ENCODE results near the gene NR3C2.
"Not testable (repeated sequence)": the region's sequence is repeated elsewhere in the genome, so short reads cannot be mapped to it uniquely, and the experiment has no call there.

The NR3C2 gene

GRCh38 chr4:148216866-148217814, 225.1 kb downstream of the NR3C2 start:
- no peak for DNase-seq (ENCODE audit: low spot score)

DNA sequence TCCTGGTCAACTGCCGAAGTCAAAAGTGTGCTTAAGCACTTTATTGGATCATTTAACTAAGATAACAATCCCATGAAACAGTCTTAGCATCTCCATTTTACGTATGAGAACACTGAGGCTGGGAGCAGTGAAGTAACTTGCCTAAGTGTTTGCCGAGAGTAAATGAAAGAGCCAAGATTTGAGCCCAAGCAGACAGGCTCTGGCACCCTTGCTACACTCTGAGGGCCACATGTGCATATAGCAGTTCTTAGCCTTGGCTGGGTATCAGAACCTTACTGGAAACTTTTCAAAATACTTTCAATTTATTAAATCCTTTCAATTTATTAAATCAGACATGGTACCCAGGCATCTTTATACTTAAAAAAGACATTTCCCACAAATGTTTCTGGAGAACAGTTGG, 225.9 kb downstream of the NR3C2 start:
- no peak for DNase-seq (ENCODE audit: low spot score)

DNA sequence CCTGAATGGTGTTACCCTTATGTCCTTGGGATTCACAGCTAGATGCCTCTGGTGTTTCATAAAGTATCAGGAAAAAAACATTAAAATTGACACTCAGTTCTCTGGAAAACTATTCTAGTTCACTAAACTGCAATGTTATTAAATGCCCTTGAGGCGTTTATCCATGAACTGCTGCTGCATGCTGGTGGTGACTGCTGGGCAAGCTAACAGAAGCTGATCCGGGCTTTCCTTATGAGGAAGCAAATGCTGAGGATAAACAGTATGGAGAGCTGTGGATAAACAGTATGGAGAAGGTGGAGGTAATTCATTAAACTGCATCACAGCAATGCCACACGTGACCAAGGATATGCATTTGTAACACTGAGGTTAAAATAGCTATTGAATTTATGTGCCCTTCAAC, 227.0 kb downstream of the NR3C2 start:
- no peak for DNase-seq (ENCODE audit: low spot score)

GRCh38 chr4:148214529-148215166, 227.6 kb downstream of the NR3C2 start:
- no peak for DNase-seq (ENCODE audit: low spot score)

DNA sequence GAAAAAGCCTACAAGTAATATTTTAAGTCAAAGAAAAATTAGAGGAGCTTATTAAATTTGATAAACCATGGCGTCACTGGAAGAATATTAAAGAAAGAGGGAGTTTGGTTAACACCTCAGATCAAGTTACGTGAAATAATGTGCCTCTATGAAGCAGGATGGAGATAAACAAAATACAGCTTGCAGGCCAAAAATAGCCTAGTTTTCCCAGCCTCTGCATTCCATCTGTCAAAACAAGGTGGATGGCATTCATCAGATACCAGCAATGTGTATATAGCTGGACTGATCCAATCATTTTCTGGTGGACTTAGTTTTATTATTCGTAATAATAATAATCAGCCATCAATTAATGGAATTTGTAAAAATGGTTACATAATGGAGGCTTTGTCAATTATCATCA, 230.7 kb downstream of the NR3C2 start:
- DNase-seq (ENCODE audit: low spot score) = no peak

GRCh38 chr4:148210661-148211060, 231.6 kb downstream of the NR3C2 start:
- no peak for DNase-seq (ENCODE audit: low spot score)

DNA sequence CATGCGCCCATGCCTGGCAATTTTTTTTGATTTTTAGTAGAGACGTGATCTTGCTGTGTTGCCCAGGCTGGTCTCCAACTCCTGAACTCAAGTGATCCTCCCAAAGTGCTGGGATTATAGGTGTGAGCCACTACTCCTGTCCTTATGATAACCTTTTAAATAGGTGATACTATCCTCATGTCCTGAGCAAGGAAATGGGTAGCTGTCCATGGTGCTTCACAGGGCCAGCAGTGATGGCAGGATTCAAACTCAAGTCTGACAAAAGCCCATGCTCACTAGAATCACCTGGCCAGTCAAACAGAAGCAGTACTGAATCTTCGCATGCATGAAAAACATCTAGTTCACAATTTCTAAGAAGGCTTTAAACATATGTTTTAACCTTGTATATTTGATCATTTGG, 235.1 kb downstream of the NR3C2 start:
- no peak for DNase-seq (ENCODE audit: low spot score)

DNA sequence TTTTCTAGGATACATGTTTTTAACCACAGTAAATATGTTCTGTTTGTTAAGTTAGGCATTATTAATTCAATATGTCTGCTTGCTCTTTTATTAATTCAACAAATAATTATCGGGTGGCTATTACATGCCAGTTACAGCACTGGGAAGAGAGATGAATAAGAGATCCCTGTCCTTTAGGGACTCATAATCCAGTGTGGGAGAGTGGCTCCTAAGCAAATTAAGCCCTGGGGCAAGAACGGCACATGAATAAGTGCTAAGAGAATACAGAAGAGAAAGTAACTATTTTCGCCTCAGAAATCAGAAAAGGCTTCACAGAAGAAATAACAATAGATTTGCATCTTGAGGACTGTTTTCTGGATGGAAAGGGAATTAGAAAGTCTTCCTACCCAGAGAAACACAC, 236.7 kb downstream of the NR3C2 start:
- DNase-seq (ENCODE audit: low spot score) = no peak

DNA sequence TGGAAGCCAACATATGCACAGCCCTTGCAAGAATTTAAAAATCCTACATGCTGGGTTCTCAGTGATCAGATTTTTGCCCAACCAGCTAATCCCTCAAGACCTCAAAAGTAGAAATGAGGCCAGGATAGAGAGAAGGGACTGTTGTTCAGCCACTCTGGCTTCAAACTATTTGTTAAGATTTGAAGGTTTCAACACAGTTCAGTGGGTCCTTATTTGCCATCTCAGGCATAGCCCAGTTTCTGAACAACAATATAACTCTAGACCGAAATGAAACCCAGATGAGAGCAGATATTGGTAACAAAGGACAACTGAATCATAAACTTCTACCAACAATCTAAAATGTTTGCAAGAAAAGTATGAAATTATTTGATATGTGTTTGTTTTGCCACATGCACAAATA, 237.3 kb downstream of the NR3C2 start:
- no peak for DNase-seq (ENCODE audit: low spot score)

DNA sequence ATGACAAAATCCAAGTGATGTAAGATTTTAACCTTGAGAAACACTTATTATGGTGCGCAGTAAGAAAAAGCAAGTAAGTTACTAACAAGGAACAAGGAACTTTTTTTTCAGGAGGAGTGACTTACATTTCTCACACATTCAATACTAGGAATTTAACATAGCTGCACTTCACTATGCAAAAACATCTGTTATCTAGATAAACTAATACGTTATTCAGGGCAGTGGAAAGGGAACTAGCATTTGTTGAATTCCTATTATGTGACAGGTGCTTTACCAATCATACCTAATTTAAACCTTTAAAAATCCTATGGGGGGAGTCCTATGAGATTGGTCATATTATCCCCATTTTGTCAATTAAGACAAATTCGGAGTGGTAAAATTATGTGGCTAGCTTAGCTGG, 238.0 kb downstream of the NR3C2 start:
- DNase-seq (ENCODE audit: low spot score) = no peak

DNA sequence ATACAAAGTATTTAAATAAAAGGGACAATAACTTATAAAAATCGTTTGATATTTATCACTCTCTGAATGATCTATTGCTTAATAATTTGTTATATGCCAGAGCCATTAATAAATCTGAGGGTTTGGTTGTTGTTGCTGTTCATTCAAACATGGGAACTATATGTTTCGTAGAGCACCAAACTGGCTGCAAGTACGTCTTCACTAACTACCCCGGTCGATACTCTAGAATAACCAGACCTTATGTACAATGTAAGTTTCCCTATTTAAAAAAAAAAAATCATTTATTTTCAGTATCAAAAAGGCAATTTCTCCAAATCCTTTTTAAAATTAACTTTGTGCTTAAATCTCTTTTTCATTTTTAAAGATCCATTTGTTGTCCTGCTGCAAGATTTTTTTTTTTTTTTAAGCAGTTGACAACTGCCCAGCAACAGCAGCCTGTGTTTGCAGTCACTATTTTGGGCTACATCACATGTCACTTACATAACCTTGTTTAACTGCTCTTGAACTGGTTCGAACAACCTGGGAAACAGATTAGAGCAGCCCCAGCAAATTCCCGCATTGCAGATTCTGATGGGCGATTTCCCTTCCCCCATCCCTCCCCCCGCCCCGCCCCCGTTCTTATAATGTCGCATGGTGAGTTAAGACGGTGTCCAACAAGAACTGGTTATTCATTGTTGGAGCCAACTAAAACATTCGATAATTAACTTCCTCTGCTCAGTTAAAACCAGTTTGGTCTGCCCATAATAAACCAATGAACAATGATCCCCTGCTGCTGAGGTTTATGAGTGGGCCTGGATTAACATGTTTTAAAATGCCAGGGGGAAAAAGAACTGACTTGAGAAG, 238.9 kb downstream of the NR3C2 start:
- no peak for DNase-seq (ENCODE audit: low spot score)

- no peak for DNase-seq (ENCODE audit: low spot score)
These were observed 241.3 kb downstream of the NR3C2 start for GRCh38 chr4:148200960-148201359.

DNA sequence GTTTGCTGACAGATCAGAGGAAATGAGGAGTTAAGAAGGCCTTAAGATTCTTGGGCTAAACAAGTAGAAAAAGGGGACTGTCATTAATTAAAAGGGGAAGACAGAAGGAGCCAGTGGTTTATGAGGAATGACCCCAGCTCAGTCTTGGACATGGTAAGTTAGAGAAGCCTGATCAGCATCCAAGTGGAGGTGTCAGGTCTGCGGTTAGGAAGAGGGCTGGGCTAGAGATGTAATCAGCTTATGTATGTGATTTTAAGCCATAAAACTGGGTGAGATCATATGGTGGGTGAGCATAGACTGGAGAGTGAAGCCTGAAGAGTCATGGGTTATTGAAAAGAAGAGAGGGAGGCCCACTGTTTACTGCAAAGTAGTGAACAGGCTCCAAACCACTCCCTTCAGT, 246.1 kb downstream of the NR3C2 start:
- peak; percentile 58 for DNase-seq (ENCODE audit: low spot score)

- no peak for DNase-seq (ENCODE audit: low spot score)
These were observed 249.7 kb downstream of the NR3C2 start for GRCh38 chr4:148192526-148192925.

- not testable (repeated sequence) for DNase-seq (ENCODE audit: low spot score)
These were observed 254.6 kb downstream of the NR3C2 start for GRCh38 chr4:148187454-148188222.

DNA sequence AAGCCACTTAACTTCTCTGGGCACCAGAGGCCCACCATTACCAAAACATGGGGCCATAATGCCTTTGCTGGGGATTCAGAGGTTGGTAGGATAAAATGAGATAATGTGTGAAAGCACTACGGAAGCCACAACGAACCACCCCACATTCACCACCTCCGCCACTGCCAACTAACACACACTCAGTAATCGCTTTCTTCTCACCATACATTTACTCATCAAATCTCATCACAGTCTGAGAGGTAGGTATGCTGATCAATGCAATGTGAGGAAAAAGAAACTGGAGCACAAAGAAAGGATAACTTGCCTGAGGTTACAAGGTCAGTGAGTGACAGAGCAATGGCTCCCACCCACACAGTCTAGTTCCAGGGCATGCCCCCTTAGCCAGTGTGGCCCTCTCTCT, 257.3 kb downstream of the NR3C2 start:
- DNase-seq (ENCODE audit: low spot score) = no peak

DNA sequence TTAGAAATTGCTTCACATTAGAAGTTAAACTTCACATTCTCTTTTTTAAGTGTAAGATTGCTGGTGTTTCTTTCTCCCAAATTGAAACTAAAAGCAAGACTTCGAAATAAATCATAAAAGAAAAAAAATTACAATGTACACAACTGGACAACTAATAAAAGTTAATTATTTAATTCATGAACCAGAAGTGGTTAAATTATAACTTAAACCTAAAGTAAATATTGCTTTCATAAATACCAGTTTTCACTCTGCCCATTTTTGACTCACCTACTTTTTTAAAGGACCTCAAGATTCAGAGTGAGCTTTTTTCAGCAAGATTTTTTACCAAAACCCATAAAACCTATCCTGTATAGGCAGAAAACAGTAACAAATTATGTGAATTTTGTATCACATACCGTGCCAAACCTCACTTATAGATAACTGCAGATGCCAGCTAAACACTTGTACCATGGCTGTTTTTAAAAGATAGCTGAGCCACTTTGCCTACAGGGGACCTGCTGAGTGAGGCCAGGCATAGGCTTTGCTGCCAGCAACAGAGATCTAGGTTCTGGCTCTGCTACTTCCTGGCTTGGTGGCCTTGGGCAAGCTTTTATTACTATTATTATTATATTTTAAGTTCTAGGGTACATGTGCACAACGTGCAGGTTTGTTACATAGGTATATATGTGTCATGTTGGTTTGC, 259.8 kb downstream of the NR3C2 start:
- no peak for DNase-seq (ENCODE audit: low spot score)

DNA sequence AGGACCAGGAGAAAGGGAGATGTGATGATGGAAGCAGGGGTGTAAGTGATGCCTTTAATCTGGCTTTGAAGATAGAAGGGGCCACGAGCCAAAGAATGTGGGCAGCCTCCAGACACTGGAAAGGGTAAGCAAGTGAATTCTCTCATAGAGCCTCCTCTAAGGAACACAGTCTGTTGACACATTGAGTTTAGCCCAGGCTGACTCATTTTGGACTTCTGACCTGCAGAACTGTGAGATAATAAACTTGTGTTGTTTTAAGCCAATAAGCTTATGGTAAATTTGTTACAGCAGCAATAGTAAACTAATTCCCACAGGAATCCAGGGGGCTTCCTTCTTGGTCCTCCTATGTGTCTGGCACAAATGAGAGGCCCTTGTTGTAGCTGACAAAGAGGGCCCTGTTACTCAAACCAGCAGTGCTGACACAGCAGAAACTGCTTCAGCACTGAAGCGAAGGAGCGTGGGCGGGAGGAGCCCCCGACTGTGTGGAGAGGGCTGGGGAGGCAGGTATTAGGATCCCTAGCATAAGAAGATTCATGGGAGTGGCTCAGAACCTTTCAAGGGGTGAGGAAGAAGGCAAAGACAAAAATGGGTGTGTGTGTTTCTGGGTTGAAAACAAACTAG, 268.7 kb downstream of the NR3C2 start:
- no peak for DNase-seq (ENCODE audit: low spot score)

DNA sequence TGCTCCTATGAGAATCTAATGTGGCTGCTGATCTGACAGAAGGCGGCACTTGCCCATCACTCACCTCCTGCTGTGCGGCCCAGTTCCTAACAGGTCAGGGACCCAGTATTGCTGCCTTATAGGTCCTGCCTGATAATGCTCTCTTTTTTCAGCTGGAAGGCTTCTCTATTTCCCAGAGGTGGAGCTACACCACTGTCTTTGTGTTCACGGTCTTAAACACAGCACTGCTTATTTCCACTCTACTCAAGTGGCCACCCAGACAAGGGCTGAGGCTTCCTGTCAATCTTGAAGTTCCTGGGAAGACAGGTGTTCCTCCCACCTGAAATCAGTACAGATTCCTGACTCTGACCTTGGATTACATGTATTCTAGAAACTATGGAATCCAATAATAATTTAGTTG, 270.6 kb downstream of the NR3C2 start:
- DNase-seq (ENCODE audit: low spot score) = no peak

GRCh38 chr4:148170408-148171365, 271.5 kb downstream of the NR3C2 start:
- DNase-seq (ENCODE audit: low spot score) = no peak
